Smooth muscle cell (in vitro differentiated cells): Measurements from ENCODE around the gene SEMA3G. TPM values are rescaled to one million over a fixed set of nuclear protein-coding genes. Genes with fewer than 3 reads are reported as not detected.

Source experiments
- DNase-seq: peaks from one replicate; lab custom pipeline; 2025; ENCODE audit not compliant: unreplicated experiment; lab: John Stamatoyannopoulos, UW
- H2AFZ ChIP-seq: fragments of 200-600 bp; sonication (generic); 2 replicates; pipeline ENCODE4 v1.6.0; 2016; ENCODE audit warnings: antibody characterized with exemption, low read depth, mild to moderate bottlenecking
- H3F3A ChIP-seq: fragments of 200-600 bp; sonication (generic); 2 replicates; pipeline ENCODE4 v1.6.0; 2017; ENCODE audit warnings: antibody characterized with exemption, low read depth
- H3K27ac ChIP-seq: fragments of 200-600 bp; sonication (generic); 2 replicates; pipeline ENCODE4 v1.5.1; 2016; ENCODE audit warnings: low read depth, mild to moderate bottlenecking
- H3K27me3 ChIP-seq: fragments of 200-600 bp; sonication (generic); 2 replicates; pipeline ENCODE4 v1.6.1; 2016; ENCODE audit warnings: low read depth, mild to moderate bottlenecking
- H3K36me3 ChIP-seq: fragments of 200-600 bp; sonication (generic); 2 replicates; pipeline ENCODE4 v1.5.1; 2016; ENCODE audit warnings: low read depth
- H3K4me1 ChIP-seq: fragments of 200-600 bp; sonication (generic); 2 replicates; pipeline ENCODE4 v1.5.1; 2016; ENCODE audit warnings: low read depth
- H3K4me2 ChIP-seq: fragments of 200-600 bp; sonication (generic); 2 replicates; pipeline ENCODE4 v1.6.0; 2016; ENCODE audit warnings: mild to moderate bottlenecking
- H3K4me3 ChIP-seq: fragments of 200-600 bp; sonication (generic); 2 replicates; pipeline ENCODE4 v1.5.1; 2016; ENCODE audit warnings: mild to moderate bottlenecking
- H3K79me2 ChIP-seq: fragments of 200-600 bp; sonication (generic); 2 replicates; pipeline ENCODE4 v1.6.0; 2016; ENCODE audit warnings: low read depth, mild to moderate bottlenecking
- H3K9ac ChIP-seq: fragments of 200-600 bp; sonication (generic); 2 replicates; pipeline ENCODE4 v1.6.0; 2016; ENCODE audit warnings: low read depth
- H3K9me3 ChIP-seq: fragments of 200-600 bp; sonication (generic); replicated peaks from 2 replicates; pipeline ENCODE4 v1.5.1; 2016; ENCODE audit warnings: low read depth
- H4K20me1 ChIP-seq: fragments of 200-600 bp; sonication (generic); 2 replicates; pipeline ENCODE4 v1.6.0; 2016; ENCODE audit warnings: low read depth
- CTCF ChIP-seq: fragments of 200-600 bp; sonication (generic); IDR thresholded peaks from 2 replicates; pipeline ENCODE4 v1.5.1; 2017; ENCODE audit warnings: borderline replicate concordance, mild to moderate bottlenecking, antibody characterized with exemption; ENCODE audit not compliant: insufficient read depth, poor library complexity, severe bottlenecking
- WGBS: methylation state at CpG from one replicate; pipeline ENCODE4 v1.1.7; 2016; ENCODE audit warnings: low lambda C conversion rate; 5-methylcytosine and 5-hydroxymethylcytosine counted together
- polyA plus RNA-seq: library from polyadenylated mRNA; unstranded; fragments of >200 nt; fragmentation: Nextera tagmentation; extraction: Ambion mirVana; gene quantifications from 2 replicates; pipeline ENCODE4 v1.2.1, GENCODE V29; 2016
- total RNA-seq: library from RNA; depleted of rRNA; stranded (reverse); fragments of >200 nt; gene quantifications from 2 replicates; pipeline ENCODE4 v1.2.3, GENCODE V29; 2014

SEMA3G gene
- total RNA-seq (0.09 and 0.31 TPM in 2 replicates), polyA plus RNA-seq (0.09 TPM in 1 of 2 replicates, not detected in the other)

DNA sequence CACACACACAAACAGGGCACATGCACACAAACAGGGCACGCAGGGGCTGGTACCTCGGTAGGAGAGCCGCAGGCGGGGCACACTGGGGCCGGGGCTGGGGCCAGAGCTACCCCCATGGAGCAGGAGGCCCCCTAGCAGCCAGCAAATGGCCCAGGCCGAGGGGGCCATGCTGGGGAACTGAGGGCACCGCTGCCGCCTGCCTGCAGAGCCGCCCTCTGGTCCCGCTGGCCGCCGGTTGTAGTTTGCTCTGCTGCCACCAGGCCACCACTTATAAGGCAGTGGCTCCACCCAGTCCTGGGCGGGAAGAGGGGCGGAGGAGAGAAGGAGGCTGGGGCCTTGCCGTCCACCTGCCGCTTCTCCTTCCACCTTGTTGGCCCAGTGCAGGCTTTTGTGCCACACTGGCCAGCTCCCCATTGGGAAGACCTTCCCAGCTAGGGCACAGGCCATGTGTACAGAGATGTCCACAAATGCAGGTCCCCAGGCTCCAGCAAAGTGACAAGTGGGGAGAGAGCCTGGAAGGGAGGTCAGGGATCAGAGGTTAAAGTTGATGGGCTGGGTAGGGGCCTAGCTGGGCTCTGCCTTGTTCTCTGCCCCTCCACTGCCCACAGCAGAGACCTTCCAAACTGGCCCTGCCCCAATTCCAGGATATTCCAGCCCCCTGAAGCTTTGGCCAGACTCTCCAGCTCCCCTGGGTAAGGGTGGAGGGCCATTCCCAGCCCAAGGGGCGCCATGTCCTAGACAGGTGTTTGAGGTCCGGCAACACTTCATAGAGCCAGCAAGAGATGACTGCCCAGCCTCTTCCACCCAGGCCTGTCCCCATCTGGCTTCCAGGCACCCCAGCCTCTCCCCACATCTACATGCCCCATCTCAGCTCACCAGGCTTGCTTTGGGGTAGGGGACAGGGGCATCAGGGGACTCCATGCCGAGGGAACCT lies at the start of gene SEMA3G:
SEMA3G (minus strand) TSS at position 244 of the 934 bp plus-strand sequence; CDS start at position 168, 76 bp downstream.
- no peaks in the 10 kb centered on the region for H3K36me3 ChIP-seq
- no peaks in the 10 kb centered on the region for H3K27me3 ChIP-seq
- H4K20me1 ChIP-seq = no peaks in the 10 kb centered on the region
- H3K4me3 ChIP-seq = no peak within 1 kb of the TSS
- H3K9ac ChIP-seq = no peak within 1 kb of the TSS
- no peaks in the 10 kb centered on the region for H3K4me1 ChIP-seq
- no peaks in the 10 kb centered on the region for H3F3A ChIP-seq
- 35% methylated on average over 17 of the region's 19 CpGs for WGBS
- H2AFZ ChIP-seq = no peak within 1 kb of the TSS
- TF ChIP-seq CTCF = peak; percentile 45
- H3K9me3 ChIP-seq = no peaks in the 10 kb centered on the region
- H3K27ac ChIP-seq = no peak within 1 kb of the TSS
- H3K79me2 ChIP-seq = no peaks in the 10 kb centered on the region
- no peak within 1 kb of the TSS for H3K4me2 ChIP-seq
- DNase-seq = peak; percentile 26

- 93% methylated on average over 7 of the region's 7 CpGs for WGBS
- Histone ChIP-seq H3K4me1 (no peaks in the 10 kb centered on the region), H3K4me3 (no peak overlapping the region), H2AFZ (no peak overlapping the region), H3K79me2 (no peaks in the 10 kb centered on the region), H3K27me3 (no peaks in the 10 kb centered on the region), H3K9ac (no peak overlapping the region), H3K36me3 (no peaks in the 10 kb centered on the region), H3K27ac (no peak overlapping the region), H4K20me1 (peaks cover 29% of the 10 kb centered on the region), H3F3A (no peaks in the 10 kb centered on the region), H3K9me3 (no peaks in the 10 kb centered on the region), H3K4me2 (no peak overlapping the region)
- DNase-seq = no peak
- TF ChIP-seq CTCF = no peak
Measured at GRCh38 chr3:52494445-52494844, 49.5 kb upstream of the SEMA3G start.

- no peak for TF ChIP-seq CTCF
- no peaks in the 10 kb centered on the region for H3K27me3 ChIP-seq
Measured at GRCh38 chr3:52493232-52494017, 48.5 kb upstream of the SEMA3G start.

More at GRCh38 chr3:52493232-52494017, 48.5 kb upstream of the SEMA3G start:
- no peaks in the 10 kb centered on the region for H3K9me3 ChIP-seq
- no peak for DNase-seq
- H3K36me3 ChIP-seq = no peaks in the 10 kb centered on the region
- no peaks in the 10 kb centered on the region for H3F3A ChIP-seq
- no peak overlapping the region for H3K4me3 ChIP-seq
- no peak overlapping the region for H3K9ac ChIP-seq
- H2AFZ ChIP-seq = no peak overlapping the region
- H3K4me1 ChIP-seq = no peaks in the 10 kb centered on the region
- 94% methylated on average over 7 of the region's 7 CpGs for WGBS
- peaks cover 38% of the 10 kb centered on the region for H4K20me1 ChIP-seq
- H3K27ac ChIP-seq = no peak overlapping the region
- no peak overlapping the region for H3K4me2 ChIP-seq
- no peaks in the 10 kb centered on the region for H3K79me2 ChIP-seq
